ENCODE measurements around the gene EFNA1. TPM values are rescaled to one million over a fixed set of nuclear protein-coding genes. Genes with fewer than 3 reads are reported as not detected.

The EFNA1 gene
- total RNA-seq, 1 experiment from 2014 or later = 49.9 TPM

GRCh38 chr1:155134322-155134721 is 6.6 kb downstream of the EFNA1 start:
- Histone ChIP-seq H3K9me2 (replicated peaks; ENCODE audit: low read length) (no peaks in the 10 kb centered on the region), H3K9me3 (ENCODE audit: low read length) (no peaks in the 10 kb centered on the region), H3K27me3 (ENCODE audit: low read length) (no peaks in the 10 kb centered on the region), H3K36me3 (ENCODE audit: low read depth, low read length) (peaks cover 26% of the 10 kb centered on the region), H2AFZ (ENCODE audit: low read length) (no peak overlapping the region), H3K4me1 (ENCODE audit: insufficient read depth, low read length) (peaks cover 64% of the 10 kb centered on the region), H3K9ac (ENCODE audit: low read length) (peak overlapping the region; percentile 45), H3K4me3 (ENCODE audit: low read length) (peak overlapping the region; percentile 87), H3F3A (ENCODE audit: low read length, unreplicated experiment) (no peaks in the 10 kb centered on the region), H4K20me1 (ENCODE audit: low read length) (no peaks in the 10 kb centered on the region), H3K27ac (ENCODE audit: low read length) (peak overlapping the region; percentile 94), H3K79me2 (ENCODE audit: low read length) (peaks cover 48% of the 10 kb centered on the region), H3K4me2 (ENCODE audit: low read length) (peak overlapping the region; percentile 76)
- DNase-seq (peak; percentile 19), ATAC-seq (no peak)
- ChIA-PET POLR2A (ENCODE audit: unreplicated experiment) (interaction anchor here (0.6 to 1.0 kb wide), 3 partner anchors 9 to 119 kb away, joined by 3 to 5 read pairs (median 4); partner anchors contain the start of gene KRTCAP2), CTCF (interaction anchor here (0.6 to 1.8 kb wide), 6 partner anchors 33 to 83 kb away, joined by 3 to 8 read pairs (median 4); partner anchors contain the start of genes ADAM15 and KRTCAP2)
- intact Hi-C loops (cut with micrococcal nuclease) = no loop called here
- no TSS peak for BruUV-seq (replicated peaks)
- TF ChIP-seq EZH2 (IDR thresholded peaks at IDR 0.05; ENCODE audit: low read length, unreplicated experiment) (no peak), CTCF (conservative IDR thresholded peaks at IDR 0.05; ENCODE audit: low read depth, low read length) (0 out of 2 replicates have a peak, but pooled peaks have one; percentile 23), EZH2phosphoT487 (IDR thresholded peaks at IDR 0.05; ENCODE audit: borderline replicate concordance, low read length) (no peak)

- Histone ChIP-seq H3F3A (ENCODE audit: low read length, unreplicated experiment) (no peaks in the 10 kb centered on the region), H3K36me3 (ENCODE audit: low read depth, low read length) (peaks cover 26% of the 10 kb centered on the region), H3K4me2 (ENCODE audit: low read length) (peak overlapping the region; percentile 91), H3K9me2 (replicated peaks; ENCODE audit: low read length) (no peaks in the 10 kb centered on the region), H3K27ac (ENCODE audit: low read length) (peak overlapping the region; percentile 94), H3K79me2 (ENCODE audit: low read length) (peaks cover 53% of the 10 kb centered on the region), H3K4me1 (ENCODE audit: insufficient read depth, low read length) (peaks cover 59% of the 10 kb centered on the region), H3K27me3 (ENCODE audit: low read length) (no peaks in the 10 kb centered on the region), H2AFZ (ENCODE audit: low read length) (peak overlapping the region; percentile 67; the same call in 1 of the 2 replicates), H4K20me1 (ENCODE audit: low read length) (no peaks in the 10 kb centered on the region), H3K4me3 (ENCODE audit: low read length) (peak overlapping the region; percentile 87), H3K9me3 (ENCODE audit: low read length) (no peaks in the 10 kb centered on the region), H3K9ac (ENCODE audit: low read length) (peak overlapping the region; percentile 89)
- TF ChIP-seq EZH2phosphoT487 (IDR thresholded peaks at IDR 0.05; ENCODE audit: borderline replicate concordance, low read length) (no peak), CTCF (conservative IDR thresholded peaks at IDR 0.05; ENCODE audit: low read depth, low read length) (no peak), EZH2 (IDR thresholded peaks at IDR 0.05; ENCODE audit: low read length, unreplicated experiment) (no peak)
- BruUV-seq (replicated peaks) = TSS peak; percentile 82
- ChIA-PET CTCF (interaction anchor here (0.6 to 1.8 kb wide), 7 partner anchors 32 to 84 kb away, joined by 3 to 8 read pairs (median 4); partner anchors contain the start of genes ADAM15 and KRTCAP2), POLR2A (ENCODE audit: unreplicated experiment) (interaction anchor here (0.6 to 1.0 kb wide), 6 partner anchors 9 to 719 kb away, joined by 3 to 6 read pairs (median 4); partner anchors contain the start of gene KRTCAP2)
- ATAC-seq (peak; percentile 74), DNase-seq (peak; percentile 100)
- intact Hi-C loops (cut with micrococcal nuclease) = loop anchor here (1.0 to 5.0 kb wide), 4 partner anchors 8 to 163 kb away; partner anchors contain the start of genes CKS1B, EFNA1 and SHC1
Observed at GRCh38 chr1:155134880-155135414, 7.3 kb downstream of the EFNA1 start.

Measured in PC-3 (cell line).